DOHH2 (cell line): ENCODE measurements around the gene NET1.

Experiments
- H3F3A ChIP-seq: fragments of 200-600 bp; sonication (generic), shearing (Covaris generic); 2 replicates; pipeline ENCODE4 v1.6.0; 2016; ENCODE audit warnings: antibody characterized with exemption, mild to moderate bottlenecking; ENCODE audit not compliant: control insufficient read depth, insufficient read depth
- H3K27ac ChIP-seq: fragments of 200-600 bp; sonication (generic); 2 replicates; pipeline ENCODE4 v1.5.1; 2014; ENCODE audit warnings: low read depth, mild to moderate bottlenecking, low read length, moderate library complexity
- H3K27me3 ChIP-seq: fragments of 200-600 bp; sonication (generic); 2 replicates; pipeline ENCODE4 v1.6.1; 2014; ENCODE audit warnings: mild to moderate bottlenecking, low read length, mixed read lengths; ENCODE audit not compliant: control insufficient read depth
- H3K36me3 ChIP-seq: fragments of 200-600 bp; sonication (generic); 2 replicates; pipeline ENCODE4 v1.6.1; 2014; ENCODE audit warnings: mild to moderate bottlenecking, low read length, moderate library complexity, mixed read lengths; ENCODE audit not compliant: control insufficient read depth
- H3K4me1 ChIP-seq: fragments of 200-600 bp; sonication (generic); 2 replicates; pipeline ENCODE4 v1.6.1; 2014; ENCODE audit warnings: mild to moderate bottlenecking, low read length, mixed read lengths; ENCODE audit not compliant: control insufficient read depth
- H3K4me2 ChIP-seq: fragments of 200-600 bp; sonication (generic); 2 replicates; pipeline ENCODE4 v1.6.0; 2014; ENCODE audit warnings: mild to moderate bottlenecking, low read length, moderate library complexity
- H3K4me3 ChIP-seq: fragments of 200-600 bp; sonication (generic); 2 replicates; pipeline ENCODE4 v1.5.1; 2014; ENCODE audit warnings: mild to moderate bottlenecking, low read length, mixed read lengths
- H3K79me2 ChIP-seq: fragments of 200-600 bp; sonication (generic); 2 replicates; pipeline ENCODE4 v1.6.1; 2014; ENCODE audit warnings: mild to moderate bottlenecking, low read length, mixed read lengths; ENCODE audit not compliant: control insufficient read depth
- H3K9me2 ChIP-seq: fragments of 200-600 bp; sonication (generic); replicated peaks from 2 replicates; pipeline ENCODE4 v1.6.1; 2014; ENCODE audit warnings: mild to moderate bottlenecking, low read length, mixed read lengths; ENCODE audit not compliant: control insufficient read depth
- H3K9me3 ChIP-seq: fragments of 200-600 bp; sonication (generic); 2 replicates; pipeline ENCODE4 v1.6.1; 2014; ENCODE audit warnings: antibody characterized with exemption, low read length, mixed read lengths; ENCODE audit not compliant: control insufficient read depth, insufficient read depth
- H4K20me1 ChIP-seq: fragments of 200-600 bp; sonication (generic); 2 replicates; pipeline ENCODE4 v1.6.0; 2014; ENCODE audit warnings: low read depth, mild to moderate bottlenecking, antibody characterized with exemption, low read length, moderate library complexity; ENCODE audit not compliant: control insufficient read depth, insufficient read depth
- CTCF ChIP-seq: fragments of 200-600 bp; sonication (generic); IDR thresholded peaks from one replicate; pipeline ENCODE4 v1.5.1; 2014; ENCODE audit warnings: antibody characterized with exemption, mild to moderate bottlenecking, low read depth, low read length; ENCODE audit not compliant: poor library complexity, severe bottlenecking
- EZH2phosphoT487 ChIP-seq: fragments of 200-600 bp; sonication (generic); IDR thresholded peaks from 2 replicates; pipeline ENCODE4 v1.6.1; 2017; ENCODE audit warnings: borderline replicate concordance, mild to moderate bottlenecking, antibody characterized with exemption, low read length, moderate library complexity, mixed read lengths

The NET1 gene

DNA sequence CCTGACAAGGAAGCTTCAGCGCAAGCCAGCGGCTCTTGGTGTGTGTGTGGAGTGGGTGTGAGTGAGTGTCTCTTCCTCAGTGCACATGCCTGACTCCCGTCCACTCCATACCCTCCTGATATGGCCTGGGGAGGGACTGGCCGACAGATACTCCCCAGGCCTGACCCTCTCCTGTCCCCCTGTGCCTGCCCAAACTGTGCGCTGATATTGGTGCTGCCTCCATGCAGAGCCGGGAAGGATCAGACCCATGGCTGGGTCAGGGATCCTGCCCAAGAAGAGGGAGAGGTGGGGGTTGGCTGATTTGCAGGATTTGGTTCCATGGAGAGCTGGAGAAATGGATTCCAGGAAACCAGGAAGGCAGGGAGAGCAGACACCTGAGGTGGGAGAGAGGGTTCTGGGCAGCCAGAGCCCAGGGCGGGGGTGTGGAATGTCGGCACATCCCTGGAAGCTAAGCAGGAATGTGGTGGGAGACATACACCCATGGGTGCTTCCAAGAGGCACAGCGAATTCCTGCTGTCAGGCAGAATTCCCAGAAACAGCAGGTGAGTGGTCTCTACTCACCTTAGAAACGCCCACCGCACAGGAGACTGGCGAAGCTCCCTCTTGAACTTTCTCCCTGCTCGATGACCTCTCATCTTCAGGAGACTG lies 80.7 kb downstream of the NET1 start:
- Histone ChIP-seq H3K79me2 (no peaks in the 10 kb centered on the region), H3K36me3 (no peaks in the 10 kb centered on the region), H3K27me3 (no peaks in the 10 kb centered on the region; the same call in 1 of the 2 replicates), H3K4me3 (no peak overlapping the region), H4K20me1 (no peaks in the 10 kb centered on the region), H3F3A (no peaks in the 10 kb centered on the region), H3K9me3 (no peaks in the 10 kb centered on the region), H3K4me2 (no peak overlapping the region), H3K9me2 (no peaks in the 10 kb centered on the region), H3K4me1 (peaks cover 11% of the 10 kb centered on the region), H3K27ac (no peak overlapping the region)
- TF ChIP-seq CTCF (no peak), EZH2phosphoT487 (no peak)

- TF ChIP-seq EZH2phosphoT487 (no peak), CTCF (no peak)
- H3K9me2 ChIP-seq, result no peaks in the 10 kb centered on the region
- H3K4me1 ChIP-seq, result peaks cover 11% of the 10 kb centered on the region
- no peaks in the 10 kb centered on the region; the same call in 1 of the 2 replicates for H3K27me3 ChIP-seq
- no peak overlapping the region for H3K27ac ChIP-seq
- H3F3A ChIP-seq, result no peaks in the 10 kb centered on the region
- no peaks in the 10 kb centered on the region for H3K79me2 ChIP-seq
- no peaks in the 10 kb centered on the region for H3K9me3 ChIP-seq
- H3K4me3 ChIP-seq, result no peak overlapping the region
- no peak overlapping the region for H3K4me2 ChIP-seq
- H4K20me1 ChIP-seq, result no peaks in the 10 kb centered on the region
- H3K36me3 ChIP-seq, result no peaks in the 10 kb centered on the region
Measured at GRCh38 chr10:5493691-5494090, 81.3 kb downstream of the NET1 start.

DNA sequence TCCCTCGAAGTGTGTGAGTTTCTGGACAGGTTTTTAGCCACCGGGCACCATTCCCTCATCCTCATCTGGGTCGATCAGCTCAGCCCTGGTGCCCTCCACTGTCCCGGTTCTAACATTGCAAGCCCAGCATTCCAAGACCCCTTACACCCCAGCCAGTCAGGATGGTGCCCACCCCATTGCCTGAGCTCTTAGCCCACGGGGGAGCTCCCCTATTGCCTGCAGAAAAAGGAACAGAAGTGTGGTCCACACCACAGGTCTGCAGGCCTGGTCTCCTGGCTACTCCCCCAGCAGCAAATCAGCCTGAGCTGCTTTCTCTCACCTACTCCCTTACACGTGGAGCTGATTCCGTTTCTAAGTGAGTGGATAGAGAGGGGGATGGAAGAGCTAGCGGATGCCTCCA lies 82.3 kb downstream of the NET1 start:
- no peaks in the 10 kb centered on the region for H3K79me2 ChIP-seq
- no peak overlapping the region for H3K4me3 ChIP-seq
- TF ChIP-seq EZH2phosphoT487, result no peak
- no peak for TF ChIP-seq CTCF
- H3K4me1 ChIP-seq, result peaks cover 11% of the 10 kb centered on the region
- H3K36me3 ChIP-seq, result no peaks in the 10 kb centered on the region
- no peak overlapping the region for H3K4me2 ChIP-seq
- no peaks in the 10 kb centered on the region for H3K9me2 ChIP-seq
- H3K27ac ChIP-seq, result no peak overlapping the region
- H3F3A ChIP-seq, result no peaks in the 10 kb centered on the region
- no peaks in the 10 kb centered on the region for H3K9me3 ChIP-seq
- H4K20me1 ChIP-seq, result no peaks in the 10 kb centered on the region
- no peaks in the 10 kb centered on the region; the same call in 1 of the 2 replicates for H3K27me3 ChIP-seq
